Right lobe of liver (tissue), 6 donors: ENCODE data around the gene DYRK1A. TPM values are rescaled to one million over a fixed set of nuclear protein-coding genes. Genes with fewer than 3 reads are reported as not detected.

Source experiments
- ATAC-seq, 4 donors: fragments of 200-7000 bp; cut with Tn5 transposase; one replicate each; pipeline ENCODE4 v1.9.1; 2020; ENCODE audit warnings: mild to moderate bottlenecking in 4 of 4, moderate library complexity in 4 of 4
- DNase-seq, 3 donors: peaks; one replicate each; pipeline ENCODE4 v3.0.0-alpha.2; 2020
- H3K27ac ChIP-seq, 3 donors: fragments of 200-600 bp; one replicate each; pipeline ENCODE4 v1.8.0; 2022
- H3K27me3 ChIP-seq, 2 donors: fragments of 200-600 bp; one replicate each; pipeline ENCODE4 v1.8.0; 2022
- H3K36me3 ChIP-seq, 4 donors: fragments of 200-600 bp; sonication (generic) in 1 of 4; one replicate each; pipeline versions ENCODE4 v1.5.1 to v1.8.0; 2017 to 2022; ENCODE audit warnings: control low read depth in 1 of 4
- H3K4me1 ChIP-seq, 4 donors: fragments of 200-600 bp; sonication (generic) in 1 of 4; one replicate each; pipeline versions ENCODE4 v1.5.1 to v1.8.0; 2017 to 2022; ENCODE audit warnings: control low read depth in 1 of 4
- H3K4me3 ChIP-seq, 3 donors: fragments of 200-600 bp; one replicate each; pipeline ENCODE4 v1.8.0; 2022
- H3K9me3 ChIP-seq, 4 donors: fragments of 200-600 bp; sonication (generic) in 1 of 4; one replicate each; pipeline versions ENCODE4 v1.5.1 to v1.8.0; 2017 to 2022; ENCODE audit warnings: control low read depth in 1 of 4
- POLR2A ChIP-seq: fragments of 450-650 bp; IDR thresholded peaks from one replicate; pipeline ENCODE4 v1.6.1; 2017; ENCODE audit warnings: antibody characterized with exemption, mild to moderate bottlenecking
- WGBS: methylation state at CpG from one replicate; pipeline ENCODE4 v1.1.6; 2018; ENCODE audit warnings: low coverage, low lambda C conversion rate; ENCODE audit not compliant: insufficient coverage; ENCODE audit errors: missing lambda C conversion rate; 5-methylcytosine and 5-hydroxymethylcytosine counted together
- intact Hi-C, 2 donors: fragments of 100-400 bp; cut with DNase I; formaldehyde crosslinking; loops; one replicate each; pipeline versions ENCODE4 v1.11.2 to v1.14.1; 2022
- total RNA-seq, 6 experiments: library from RNA; depleted of rRNA in 2 of 6; stranded (reverse); fragments of >200 nt in 2 of 6; fragmentation: NEBNext Ultra II Directional in 3 of 6; extraction: Animal tissue kit (Norgen Biotek cat#: 25700) in 3 of 6; gene quantifications; one replicate each; pipeline versions ENCODE4 v1.1.0 to v1.2.4, GENCODE V29; 2016 to 2023
- TF ChIP-seq, protein P1 (sequence below), 4 donors: fragments of 200-600 bp in 3 of 4; fragments of 450-650 bp in 1 of 4; IDR thresholded peaks; one replicate each; pipeline versions ENCODE4 v1.5.1 to v1.8.0; 2016 to 2022; ENCODE audit warnings: antibody characterized with exemption in 4 of 4, mild to moderate bottlenecking in 2 of 4
- donor health status: DM: no; HTN: yes; CAD: no.
- donor health status: DM: no; HTN: no; CAD: no.
- donor health status: DM: no; HTN: no; CAD: no.
- donor health status: DM: no; HTN: yes; CAD: no.
- donor health status: DM: no; HTN: yes; CAD: no.

The DYRK1A gene
- total RNA-seq, 6 experiments from 2014 or later, result 20.6 to 32.5 (median 25.7) TPM

DNA sequence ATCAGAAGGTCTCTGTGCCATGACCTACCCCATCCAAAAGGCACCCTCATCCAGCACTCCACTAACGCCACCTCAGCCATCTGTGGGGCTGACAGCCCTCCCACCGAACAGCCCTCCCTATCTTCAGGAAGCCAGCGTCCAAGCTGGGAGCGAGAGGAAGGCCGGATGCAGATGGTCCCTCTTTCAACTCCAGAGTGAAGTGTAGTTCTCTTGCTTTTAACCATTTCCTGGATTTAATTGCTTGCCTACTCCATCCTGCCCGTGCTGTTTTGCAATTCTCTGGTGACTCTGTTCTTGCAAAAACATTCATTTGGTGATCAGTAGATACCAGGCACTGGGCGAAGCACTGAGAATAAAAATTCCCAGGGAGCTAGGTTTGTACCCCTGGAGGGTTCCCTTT lies 8.2 kb upstream of the DYRK1A start:
- H3K9me3 ChIP-seq, result no peaks in the 10 kb centered on the region
- no peak overlapping the region for H3K27ac ChIP-seq
- 30% methylated on average over 5 of the region's 7 CpGs for WGBS
- ATAC-seq (peak; percentile 54 to 78 (median 71)), DNase-seq (peak in 1 of 3 donors; percentile 30)
- no peak overlapping the region for H3K4me3 ChIP-seq
- H3K4me1 ChIP-seq, result no peaks in the 10 kb centered on the region
- H3K27me3 ChIP-seq, result no peaks in the 10 kb centered on the region
- TF ChIP-seq, protein P1, sequence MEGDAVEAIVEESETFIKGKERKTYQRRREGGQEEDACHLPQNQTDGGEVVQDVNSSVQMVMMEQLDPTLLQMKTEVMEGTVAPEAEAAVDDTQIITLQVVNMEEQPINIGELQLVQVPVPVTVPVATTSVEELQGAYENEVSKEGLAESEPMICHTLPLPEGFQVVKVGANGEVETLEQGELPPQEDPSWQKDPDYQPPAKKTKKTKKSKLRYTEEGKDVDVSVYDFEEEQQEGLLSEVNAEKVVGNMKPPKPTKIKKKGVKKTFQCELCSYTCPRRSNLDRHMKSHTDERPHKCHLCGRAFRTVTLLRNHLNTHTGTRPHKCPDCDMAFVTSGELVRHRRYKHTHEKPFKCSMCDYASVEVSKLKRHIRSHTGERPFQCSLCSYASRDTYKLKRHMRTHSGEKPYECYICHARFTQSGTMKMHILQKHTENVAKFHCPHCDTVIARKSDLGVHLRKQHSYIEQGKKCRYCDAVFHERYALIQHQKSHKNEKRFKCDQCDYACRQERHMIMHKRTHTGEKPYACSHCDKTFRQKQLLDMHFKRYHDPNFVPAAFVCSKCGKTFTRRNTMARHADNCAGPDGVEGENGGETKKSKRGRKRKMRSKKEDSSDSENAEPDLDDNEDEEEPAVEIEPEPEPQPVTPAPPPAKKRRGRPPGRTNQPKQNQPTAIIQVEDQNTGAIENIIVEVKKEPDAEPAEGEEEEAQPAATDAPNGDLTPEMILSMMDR (IDR thresholded peaks at IDR 0.05), result no peak
- TF ChIP-seq POLR2A, result no peak
- no peaks in the 10 kb centered on the region for H3K36me3 ChIP-seq
- intact Hi-C loops, result no loop called here

GRCh38 chr21:37363936-37364335 lies 2.6 kb upstream of the DYRK1A start:
- ATAC-seq, result no peak
- TF ChIP-seq, protein P1 (IDR thresholded peaks at IDR 0.05), result no peak
- no peak for TF ChIP-seq POLR2A
- Histone ChIP-seq H3K4me1 (peaks cover 0 to 10% (median 3%) of the 10 kb centered on the region in 4 donors), H3K27ac (no peak overlapping the region), H3K9me3 (no peaks in the 10 kb centered on the region), H3K36me3 (no peaks in the 10 kb centered on the region), H3K27me3 (no peaks in the 10 kb centered on the region), H3K4me3 (no peak overlapping the region)
- 83% methylated on average over 1 of the region's 1 CpG for WGBS
- intact Hi-C loops, result loop anchor here in 1 of 2 donors (10.0 kb wide), 1 partner anchor 99 kb away; the partner anchor contains the start of gene VPS26C
- DNase-seq, result no peak

DNA sequence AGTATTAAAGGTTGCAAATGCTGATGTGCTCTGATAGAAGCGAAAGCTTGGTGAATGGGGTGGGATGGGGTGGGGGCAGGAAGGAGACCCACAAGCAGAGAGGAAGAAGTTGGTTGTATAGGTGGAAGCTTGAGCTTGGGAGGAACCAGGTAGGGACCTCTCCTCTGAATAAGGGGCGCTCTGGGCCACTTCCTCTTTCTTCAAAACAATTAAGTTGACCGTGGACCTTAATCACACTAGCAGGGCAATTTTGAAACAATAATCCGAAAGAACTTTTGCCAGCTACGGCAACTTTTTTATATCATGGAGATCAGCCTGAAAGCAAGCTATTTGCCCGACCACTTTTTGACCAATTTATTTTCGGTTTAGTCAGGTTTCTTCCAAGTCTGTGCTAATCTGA lies 1.9 kb upstream of the DYRK1A start:
- intact Hi-C loops, result loop anchor here in 1 of 2 donors (10.0 kb wide), 1 partner anchor 100 kb away; the partner anchor contains the start of gene VPS26C
- no peak for ATAC-seq
- H3K4me3 ChIP-seq, result peak overlapping the region in 1 of 3 donors; percentile 81
- H3K36me3 ChIP-seq, result no peaks in the 10 kb centered on the region
- no peaks in the 10 kb centered on the region for H3K9me3 ChIP-seq
- H3K4me1 ChIP-seq, result peaks cover 0 to 17% (median 7%) of the 10 kb centered on the region in 4 donors
- WGBS, result 50% methylated on average over 7 of the region's 7 CpGs
- TF ChIP-seq, protein P1 (IDR thresholded peaks at IDR 0.05), result no peak
- no peak for TF ChIP-seq POLR2A
- DNase-seq, result no peak
- no peaks in the 10 kb centered on the region for H3K27me3 ChIP-seq
- peak overlapping the region in 2 of 3 donors; percentile 96 to 100 for H3K27ac ChIP-seq

DNA sequence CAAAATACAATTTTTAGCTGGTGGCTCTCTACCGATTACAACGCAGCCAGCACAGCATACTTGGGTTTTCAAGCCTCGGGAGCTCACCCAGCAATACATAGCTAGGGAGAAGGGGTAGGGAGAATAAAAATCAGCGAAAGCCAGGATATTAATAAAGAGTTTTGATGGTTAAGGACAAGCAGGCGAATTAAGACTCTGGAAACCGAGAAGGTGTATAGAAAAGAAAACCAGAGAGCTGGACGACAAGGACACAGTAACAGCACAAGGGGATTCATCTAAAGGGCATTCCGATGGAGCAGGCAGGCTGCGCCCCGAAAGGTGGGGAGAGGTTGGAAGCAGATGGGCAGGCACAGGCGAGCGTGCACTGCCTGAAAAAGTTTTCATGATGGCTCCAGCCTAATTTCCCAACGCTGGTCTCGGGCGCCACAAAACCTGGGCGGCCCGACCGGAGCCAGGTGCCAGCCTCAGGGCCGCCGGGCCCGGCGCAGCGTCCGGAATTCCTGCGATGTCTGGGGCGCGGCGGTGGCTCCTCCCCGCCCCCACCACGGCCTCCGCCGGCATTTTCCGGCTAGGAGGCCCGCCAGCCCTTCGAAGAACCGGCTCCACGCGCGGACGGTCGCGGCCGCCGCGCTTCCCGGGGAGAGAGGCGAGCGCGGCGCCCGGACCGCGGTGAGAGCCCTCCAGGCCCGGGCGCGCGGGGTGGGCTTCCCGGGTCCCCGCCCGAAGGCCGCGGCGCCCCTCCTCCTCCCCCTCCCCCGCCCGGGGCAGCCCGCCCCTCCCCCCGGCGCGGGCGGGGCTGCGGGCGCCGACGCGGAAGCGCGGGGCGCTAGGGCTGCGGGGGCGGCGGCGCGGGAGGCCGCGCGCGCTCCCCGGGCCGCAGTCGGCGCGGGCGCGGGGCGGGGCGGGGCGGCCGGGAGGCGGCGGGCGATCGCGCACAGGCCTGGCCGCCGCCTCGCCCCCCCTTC lies 774 bp upstream of the DYRK1A start:
- ATAC-seq, result peak; percentile 41 to 57 (median 50)
- intact Hi-C loops, result loop anchor here in 1 of 2 donors (10.0 kb wide), 1 partner anchor 101 kb away; the partner anchor contains the start of gene VPS26C
- no peaks in the 10 kb centered on the region for H3K36me3 ChIP-seq
- peak overlapping the region; percentile 89 to 100 (median 100) for H3K27ac ChIP-seq
- DNase-seq, result peak; percentile 79 to 82 (median 81)
- peak; percentile 85 for TF ChIP-seq POLR2A
- TF ChIP-seq, protein P1 (IDR thresholded peaks at IDR 0.05), result no peak
- H3K9me3 ChIP-seq, result no peaks in the 10 kb centered on the region
- H3K4me3 ChIP-seq, result peak overlapping the region; percentile 71 to 90 (median 81)
- WGBS, result 3% methylated on average over 11 of the region's 106 CpGs
- H3K4me1 ChIP-seq, result peaks cover 0 to 28% (median 11%) of the 10 kb centered on the region in 4 donors
- no peaks in the 10 kb centered on the region for H3K27me3 ChIP-seq
